ENCODE results near the gene AFAP1L2.
"Not testable (repeated sequence)": the region's sequence is repeated elsewhere in the genome, so short reads cannot be mapped to it uniquely, and the experiment has no call there.

AFAP1L2 gene

DNA sequence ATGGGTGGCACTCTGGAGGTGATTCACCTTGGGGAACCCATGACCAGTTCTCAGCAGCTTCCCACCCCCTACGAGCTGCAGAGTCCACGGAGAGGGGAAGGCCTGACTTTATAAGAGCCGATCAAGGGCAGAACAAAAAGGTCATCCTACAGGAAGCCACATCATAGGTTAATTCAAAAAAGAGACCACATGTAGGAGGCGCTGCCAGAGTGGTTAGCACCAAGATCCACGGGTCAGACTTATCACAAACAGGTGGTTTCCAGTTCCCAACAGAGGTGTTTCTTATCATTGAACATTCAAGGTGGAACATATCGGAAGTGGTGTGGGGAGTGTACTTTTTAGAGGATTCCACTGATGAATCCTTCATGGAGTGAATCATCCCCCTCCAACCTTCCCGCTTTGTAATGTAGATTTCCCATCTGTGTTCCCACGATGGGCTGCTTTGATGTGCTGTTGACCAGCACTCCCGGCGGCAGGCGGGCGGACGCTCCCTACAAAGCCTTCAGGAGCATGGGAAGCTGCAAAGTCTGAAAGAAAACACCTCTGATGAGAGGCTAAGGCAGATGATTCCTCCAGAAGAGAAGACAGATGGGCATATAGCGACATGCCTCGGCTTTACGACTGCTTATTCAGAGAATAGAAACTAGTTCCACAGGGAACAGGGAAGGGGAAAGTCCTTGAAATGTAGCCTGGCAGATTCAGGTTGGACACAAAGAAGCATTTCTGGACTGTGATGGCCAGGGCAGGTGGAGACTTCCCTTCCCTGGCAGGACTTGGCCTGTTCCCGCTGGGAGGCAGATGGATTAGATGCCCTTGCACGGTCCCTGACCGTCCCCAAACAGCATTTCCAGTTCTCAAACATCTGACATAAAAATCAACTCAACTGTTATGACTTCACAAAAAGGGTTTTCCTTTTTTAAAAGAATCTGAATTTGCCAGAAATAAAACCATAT lies 66.5 kb downstream of the AFAP1L2 start:
- POLR2A ChIA-PET (ENCODE audit: low non-redundant PET): no interaction called here
- TF ChIP-seq, protein P1, sequence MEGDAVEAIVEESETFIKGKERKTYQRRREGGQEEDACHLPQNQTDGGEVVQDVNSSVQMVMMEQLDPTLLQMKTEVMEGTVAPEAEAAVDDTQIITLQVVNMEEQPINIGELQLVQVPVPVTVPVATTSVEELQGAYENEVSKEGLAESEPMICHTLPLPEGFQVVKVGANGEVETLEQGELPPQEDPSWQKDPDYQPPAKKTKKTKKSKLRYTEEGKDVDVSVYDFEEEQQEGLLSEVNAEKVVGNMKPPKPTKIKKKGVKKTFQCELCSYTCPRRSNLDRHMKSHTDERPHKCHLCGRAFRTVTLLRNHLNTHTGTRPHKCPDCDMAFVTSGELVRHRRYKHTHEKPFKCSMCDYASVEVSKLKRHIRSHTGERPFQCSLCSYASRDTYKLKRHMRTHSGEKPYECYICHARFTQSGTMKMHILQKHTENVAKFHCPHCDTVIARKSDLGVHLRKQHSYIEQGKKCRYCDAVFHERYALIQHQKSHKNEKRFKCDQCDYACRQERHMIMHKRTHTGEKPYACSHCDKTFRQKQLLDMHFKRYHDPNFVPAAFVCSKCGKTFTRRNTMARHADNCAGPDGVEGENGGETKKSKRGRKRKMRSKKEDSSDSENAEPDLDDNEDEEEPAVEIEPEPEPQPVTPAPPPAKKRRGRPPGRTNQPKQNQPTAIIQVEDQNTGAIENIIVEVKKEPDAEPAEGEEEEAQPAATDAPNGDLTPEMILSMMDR (conservative IDR thresholded peaks at IDR 0.05; ENCODE audit: low read depth): no peak
- no peak overlapping the region for H3K27ac ChIP-seq
- no peak for DNase-seq (ENCODE audit: low spot score)
- CTCF ChIA-PET: interaction anchor here (0.6 to 1.2 kb wide), 2 partner anchors 66 to 349 kb away, joined by 3 to 4 read pairs; no protein-coding TSS in a partner anchor

DNA sequence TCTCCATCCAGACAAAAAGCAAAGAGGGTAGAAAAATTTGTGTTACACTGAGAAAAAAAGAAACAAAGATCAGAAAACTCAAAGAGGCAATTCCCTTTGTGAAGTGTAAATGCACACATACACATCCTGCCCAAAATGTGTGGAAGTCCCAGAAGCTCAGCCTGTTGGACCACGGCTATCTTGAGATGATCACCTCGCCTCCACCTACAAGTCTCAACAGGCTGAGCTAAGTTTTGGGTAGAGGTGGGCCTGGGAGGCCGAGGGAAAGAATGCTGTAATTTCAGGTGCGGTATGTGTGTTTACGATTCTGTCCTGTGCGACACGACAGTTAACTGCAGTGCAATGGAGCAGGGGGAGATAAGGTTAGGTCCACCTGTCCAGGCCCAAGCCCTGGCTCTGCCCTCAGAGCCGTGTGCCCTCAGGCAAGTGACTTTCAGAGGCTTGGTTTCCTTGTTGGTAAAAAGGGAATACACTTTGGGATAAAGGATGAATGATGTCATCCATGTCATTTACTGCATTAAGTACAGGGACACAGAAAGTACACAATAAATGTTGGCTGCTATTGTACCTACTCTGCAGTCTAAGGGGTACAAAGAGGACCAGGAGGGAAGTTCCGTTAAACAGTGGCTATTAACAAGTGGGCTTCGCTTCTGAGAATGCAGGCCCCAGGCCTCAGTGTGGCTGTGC lies 67.3 kb downstream of the AFAP1L2 start:
- TF ChIP-seq, protein P1 (conservative IDR thresholded peaks at IDR 0.05; ENCODE audit: low read depth): no peak
- CTCF ChIA-PET: interaction anchor here (1.2 kb wide), 1 partner anchor 66 kb away, joined by 4 read pairs; no protein-coding TSS in a partner anchor
- H3K27ac ChIP-seq: no peak overlapping the region
- POLR2A ChIA-PET (ENCODE audit: low non-redundant PET): no interaction called here
- DNase-seq (ENCODE audit: low spot score): peak; percentile 38

DNA sequence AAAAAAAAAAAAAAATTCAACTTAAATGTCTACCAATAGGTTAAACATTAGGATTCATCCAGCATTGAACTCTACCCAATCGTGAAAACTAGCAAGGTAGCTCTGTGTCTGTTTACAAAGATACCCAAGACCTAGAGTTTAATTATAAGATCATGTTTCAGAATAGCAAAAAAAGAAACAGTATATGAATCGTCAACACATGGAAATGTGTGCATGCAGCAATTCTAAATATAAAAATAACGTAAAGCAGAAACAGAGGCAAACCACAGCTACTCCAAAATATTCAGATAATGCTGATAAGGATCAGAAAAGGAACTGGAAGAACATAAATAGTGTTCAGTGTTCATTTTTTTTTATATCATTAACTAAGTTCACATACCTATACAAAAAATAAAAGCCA lies 68.7 kb downstream of the AFAP1L2 start:
- H3K27ac ChIP-seq: no peak overlapping the region
- TF ChIP-seq, protein P1 (conservative IDR thresholded peaks at IDR 0.05; ENCODE audit: low read depth): no peak
- ChIA-PET CTCF (interaction anchor here (0.6 to 0.7 kb wide), 2 partner anchors 124 to 1517 kb away, joined by 3 read pairs; no protein-coding TSS in a partner anchor), POLR2A (ENCODE audit: low non-redundant PET) (no interaction called here)
- no peak for DNase-seq (ENCODE audit: low spot score)

DNA sequence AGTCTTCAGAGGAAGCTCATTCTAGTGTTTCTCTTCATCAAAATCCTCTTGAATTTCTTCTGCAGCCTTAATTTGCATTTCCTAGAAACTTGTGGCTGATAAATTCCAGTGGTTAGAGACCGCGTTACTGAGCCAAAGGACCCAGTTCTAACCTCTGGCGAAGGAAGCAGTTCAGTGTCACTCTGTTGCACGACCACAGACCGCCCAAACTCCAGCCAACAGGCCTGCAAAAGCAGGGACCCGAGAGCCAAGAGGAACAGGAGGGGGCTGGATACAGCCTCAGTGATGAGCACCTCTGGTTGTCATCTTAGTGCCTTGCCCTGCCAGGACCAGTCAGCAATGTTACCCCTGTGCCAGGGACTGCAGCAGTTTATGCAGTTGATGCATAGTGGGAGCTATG lies 70.0 kb downstream of the AFAP1L2 start:
- CTCF ChIA-PET: no interaction called here

DNA sequence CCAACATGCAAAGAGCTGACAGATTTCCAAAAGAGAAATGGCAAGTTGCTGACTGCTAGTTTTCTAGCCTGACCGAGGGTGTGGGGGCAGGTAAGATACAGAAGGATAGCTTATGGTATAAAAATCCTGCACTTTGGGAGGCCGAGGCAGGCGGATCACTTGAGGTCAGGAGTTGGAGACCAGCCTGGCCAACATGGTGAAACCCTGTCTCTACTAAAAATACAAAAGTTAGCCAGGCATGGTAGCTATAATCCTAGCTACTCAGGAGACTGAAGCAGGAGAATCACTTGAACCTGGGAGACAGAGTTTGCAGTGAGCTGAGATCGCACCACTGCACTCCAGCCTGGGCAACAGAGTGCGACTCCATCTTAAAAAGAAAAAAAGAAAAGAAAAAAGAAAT lies 70.9 kb downstream of the AFAP1L2 start:
- CTCF ChIA-PET; H3K27ac ChIP-seq; POLR2A ChIA-PET (ENCODE audit: low non-redundant PET); DNase-seq (ENCODE audit: low spot score): not testable (repeated sequence)

More for the DNA sequence above, 70.0 kb downstream of the AFAP1L2 start:
- TF ChIP-seq, protein P1 (conservative IDR thresholded peaks at IDR 0.05; ENCODE audit: low read depth): no peak
- POLR2A ChIA-PET (ENCODE audit: low non-redundant PET): no interaction called here
- no peak for DNase-seq (ENCODE audit: low spot score)
- no peak overlapping the region for H3K27ac ChIP-seq

DNA sequence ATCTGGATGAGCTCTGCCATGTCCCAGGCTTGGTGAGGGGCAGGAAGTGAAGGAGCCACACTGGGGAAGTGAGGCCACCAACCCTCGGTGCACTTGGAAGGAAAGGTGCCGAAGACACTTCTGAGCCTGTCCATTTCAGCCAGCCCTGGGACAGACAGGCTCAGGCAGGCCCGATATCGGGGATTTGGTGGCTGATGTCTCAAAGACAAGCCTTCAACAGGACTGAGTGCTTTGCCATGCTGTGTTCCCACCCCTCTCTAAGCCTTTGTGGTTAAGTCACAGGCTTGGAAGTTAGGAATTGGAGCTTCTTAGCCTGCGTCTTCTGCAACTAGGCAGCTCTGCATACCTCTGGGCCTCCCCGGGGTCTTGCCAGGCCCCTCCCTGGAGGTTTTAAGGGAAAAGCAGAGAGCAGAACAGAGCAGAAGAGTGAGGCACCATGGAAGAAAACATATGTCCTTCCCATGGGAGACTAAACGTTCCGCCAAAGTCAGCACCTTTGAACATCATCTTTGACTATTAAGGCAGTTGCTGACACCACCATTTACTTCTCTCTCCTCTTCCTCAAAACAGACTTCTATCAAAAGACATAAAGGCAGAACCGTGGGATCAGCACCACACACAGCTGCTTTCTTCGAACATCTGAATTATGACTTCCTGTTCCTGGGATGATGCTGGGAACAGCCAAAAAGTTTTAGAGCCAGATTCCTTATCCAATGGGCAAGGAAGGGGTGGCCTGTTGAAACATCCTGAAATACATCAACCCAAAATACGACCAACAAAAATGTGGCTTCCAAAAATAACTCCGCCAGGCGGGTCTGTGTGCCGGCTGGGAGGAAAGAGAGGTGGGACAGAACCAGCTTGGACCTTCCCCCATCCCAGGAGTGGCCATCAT lies 71.8 kb downstream of the AFAP1L2 start:
- CTCF ChIA-PET: interaction anchor here (0.9 kb wide), 1 partner anchor 57 kb away, joined by 3 read pairs; no protein-coding TSS in a partner anchor
- POLR2A ChIA-PET (ENCODE audit: low non-redundant PET): no interaction called here
- TF ChIP-seq, protein P1 (conservative IDR thresholded peaks at IDR 0.05; ENCODE audit: low read depth): no peak
- DNase-seq (ENCODE audit: low spot score): no peak
- H3K27ac ChIP-seq: peak overlapping the region; percentile 47
